GM19043 (cell line): ENCODE data around the gene CCDC88C.
"Not testable (repeated sequence)": the region's sequence is repeated elsewhere in the genome, so short reads cannot be mapped to it uniquely, and the experiment has no call there.

ENCODE experiments used
- ATAC-seq: cut with Tn5 transposase; IDR thresholded peaks from one replicate; pipeline ENCODE4 v1.9.1; 2021; ENCODE audit warnings: low read depth; ENCODE audit not compliant: unreplicated experiment

Gene CCDC88C

DNA sequence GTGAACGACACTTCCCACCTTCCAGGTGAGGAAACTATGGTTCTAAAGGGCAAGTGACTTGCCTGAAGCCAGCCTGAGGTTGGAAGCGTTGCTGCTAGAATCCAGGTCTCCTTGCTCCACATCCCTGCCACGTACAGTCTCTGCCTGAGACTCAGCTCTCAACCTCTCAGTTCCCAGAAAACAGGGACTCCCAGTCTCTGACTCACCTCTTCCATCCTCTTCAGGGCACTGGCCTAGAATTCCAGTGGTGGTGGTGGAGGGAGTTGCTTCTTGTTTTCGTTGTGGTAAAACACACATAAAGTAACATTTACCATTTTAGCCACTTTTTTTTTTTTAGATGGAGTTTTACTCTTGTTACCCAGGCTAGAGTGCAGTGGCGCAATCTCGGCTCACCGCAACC lies 180.4 kb downstream of the CCDC88C start:
- ATAC-seq: no peak

DNA sequence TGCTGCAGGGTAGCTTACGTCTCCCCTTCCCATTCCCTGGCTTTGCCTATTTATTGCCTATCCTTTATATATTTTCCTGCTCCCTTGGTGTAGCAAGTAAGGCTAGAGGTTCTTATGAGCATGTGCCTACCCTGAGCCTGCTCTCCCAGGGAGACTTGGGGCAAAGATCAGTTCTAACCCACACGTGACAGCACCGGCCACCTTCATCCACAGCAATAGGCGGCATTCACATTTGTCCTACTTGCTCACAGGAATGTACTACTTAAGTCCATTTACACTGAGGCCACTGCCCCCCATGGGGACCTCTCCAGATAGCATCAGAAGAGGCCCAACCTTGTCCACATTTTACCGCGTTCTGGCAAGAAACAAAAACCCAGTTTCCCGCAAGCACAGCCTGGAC lies 181.8 kb downstream of the CCDC88C start:
- no peak for ATAC-seq

DNA sequence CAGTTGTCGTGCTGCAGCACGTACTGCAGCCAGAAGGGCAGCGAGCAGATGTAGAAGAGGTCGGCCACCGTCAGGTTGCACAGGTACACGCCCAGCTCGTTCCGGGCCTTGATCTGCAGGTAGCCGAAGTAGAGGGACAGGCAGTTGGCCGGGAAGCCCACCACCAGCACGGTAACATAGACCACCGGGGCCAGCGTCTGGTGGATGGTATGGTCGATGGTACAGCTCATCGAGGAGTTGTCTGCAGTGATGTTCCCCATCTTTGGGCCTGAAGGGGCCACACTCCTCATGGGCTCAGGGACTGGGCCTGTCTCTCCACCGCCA lies 182.9 kb downstream of the CCDC88C start:
- ATAC-seq: no peak

DNA sequence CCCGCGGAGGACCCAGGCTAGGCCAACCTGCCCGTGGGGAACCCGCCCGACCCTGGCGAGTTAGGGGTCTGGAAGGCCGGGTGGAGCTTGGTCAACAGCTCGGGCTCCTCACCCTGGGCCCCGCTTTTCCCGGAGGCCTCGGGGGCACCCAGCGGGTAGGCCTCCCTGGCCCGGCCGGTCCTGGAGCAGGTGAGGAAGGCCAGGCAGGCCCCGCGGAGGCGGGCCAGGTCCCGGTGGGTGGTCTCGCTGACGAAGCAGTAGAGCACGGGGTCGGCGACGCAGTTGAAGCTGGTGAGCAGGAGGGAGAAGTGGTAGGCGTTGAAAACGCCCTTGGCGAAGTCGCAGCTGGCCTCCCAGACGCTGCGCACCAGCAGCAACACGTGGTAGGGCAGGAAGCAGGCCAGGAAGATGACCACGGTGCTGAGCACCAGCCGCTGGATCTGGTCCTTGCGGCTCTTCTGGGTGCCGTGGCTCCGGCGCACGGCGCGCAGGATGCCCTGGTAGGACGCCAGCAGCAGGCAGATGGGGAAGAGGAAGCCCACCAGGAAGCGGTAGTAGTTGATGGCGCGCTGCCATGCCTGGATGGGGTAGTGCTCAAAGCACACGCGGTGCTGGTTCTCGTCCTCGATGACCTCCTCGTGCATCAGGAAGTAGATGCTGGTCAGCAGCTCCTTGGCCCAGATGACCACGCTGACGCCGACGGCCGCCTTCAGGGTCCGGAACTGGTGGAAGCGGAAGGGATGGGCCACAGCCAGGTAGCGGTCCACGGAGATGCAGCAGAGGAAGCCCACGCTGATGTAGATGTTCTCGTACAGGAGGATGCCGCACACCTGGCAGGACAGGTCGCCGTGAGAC lies 183.5 kb downstream of the CCDC88C start:
- ATAC-seq: no peak

DNA sequence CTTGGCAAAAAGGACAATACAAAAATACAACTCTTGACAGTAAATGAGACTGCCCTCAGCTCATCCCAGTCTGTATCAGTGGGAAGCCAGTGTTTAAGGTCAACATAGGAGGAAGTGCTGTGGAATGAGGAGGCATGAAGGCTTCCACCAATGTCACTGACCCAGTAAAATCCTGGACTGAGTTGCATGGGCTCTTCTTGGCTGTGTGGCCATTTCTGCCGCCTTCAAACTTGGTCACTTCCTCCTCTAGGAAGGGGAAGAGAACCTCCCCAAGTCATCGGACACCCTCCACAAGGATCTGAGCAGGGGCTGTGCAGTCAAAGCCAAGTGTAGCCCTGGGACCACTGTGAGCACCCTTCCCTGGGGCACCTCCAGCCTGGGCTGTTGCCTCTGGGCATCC lies 185.0 kb downstream of the CCDC88C start:
- ATAC-seq: no peak

DNA sequence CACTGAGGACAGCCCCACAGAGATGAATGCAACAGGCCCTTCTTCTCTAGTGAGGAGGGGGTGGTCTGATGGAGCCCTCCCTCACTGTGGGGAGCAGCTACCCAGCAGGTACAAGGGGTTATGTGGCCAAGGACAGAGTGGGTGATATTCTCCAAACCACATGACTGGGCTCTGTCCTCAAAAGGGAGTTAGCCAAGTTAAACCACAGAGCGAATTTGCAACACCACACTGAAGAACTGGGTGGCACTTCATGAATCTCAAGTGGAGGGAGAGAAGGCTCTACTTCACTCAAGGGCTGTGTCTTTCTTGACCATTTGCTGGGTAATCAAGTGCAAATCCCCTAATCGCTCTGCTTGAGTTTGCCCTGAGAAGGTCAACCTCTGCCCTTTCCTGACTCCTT lies 185.6 kb downstream of the CCDC88C start:
- no peak for ATAC-seq

DNA sequence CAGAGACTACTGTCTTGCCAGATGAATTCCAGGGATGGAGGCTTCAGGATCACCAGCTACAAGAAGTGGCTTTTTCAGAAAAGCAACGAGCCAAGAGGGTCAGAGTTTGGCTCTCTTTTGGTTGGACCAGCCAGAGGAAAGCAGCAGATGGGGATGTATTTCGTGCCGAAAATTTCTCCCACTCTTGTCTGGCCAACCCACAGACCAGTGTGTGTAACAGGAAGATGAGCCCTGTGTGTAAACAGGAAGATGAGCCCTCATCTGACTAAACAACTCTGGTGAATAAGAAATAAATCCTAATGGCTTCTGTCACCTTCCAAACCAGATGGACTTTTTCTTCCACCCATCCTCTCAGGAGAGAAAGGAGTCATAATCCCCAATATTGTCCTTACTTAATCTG lies 186.2 kb downstream of the CCDC88C start:
- no peak for ATAC-seq

DNA sequence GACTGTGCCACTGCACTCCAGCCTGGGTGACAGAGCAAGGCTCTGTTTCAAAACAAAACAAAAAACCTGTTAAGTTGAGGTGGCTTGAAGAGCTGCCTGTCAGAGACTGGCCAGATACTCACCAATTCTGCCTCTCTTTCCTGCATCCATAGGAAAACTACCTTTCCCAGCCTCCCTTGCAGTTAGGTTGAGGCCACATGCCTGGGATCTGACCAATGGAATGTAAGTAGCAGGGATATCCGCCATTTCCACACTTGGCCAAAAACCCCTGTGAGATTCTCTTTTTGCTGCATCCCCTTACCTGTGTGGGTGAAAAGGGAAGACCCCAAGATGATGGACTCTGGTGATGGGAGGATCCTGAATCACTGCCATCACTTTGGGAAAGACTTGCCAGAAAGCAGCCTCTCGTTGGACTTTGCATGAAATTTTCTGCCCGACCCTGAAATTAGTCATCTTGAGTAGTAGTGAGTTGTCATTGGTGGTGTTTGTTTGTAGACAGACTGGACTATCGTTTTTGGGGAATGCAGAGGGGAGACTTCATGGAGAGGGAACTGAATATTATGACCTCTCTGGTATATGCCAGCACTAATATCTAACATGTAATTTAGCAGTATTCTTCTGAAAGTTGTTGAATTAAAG lies 187.1 kb downstream of the CCDC88C start:
- no peak for ATAC-seq

DNA sequence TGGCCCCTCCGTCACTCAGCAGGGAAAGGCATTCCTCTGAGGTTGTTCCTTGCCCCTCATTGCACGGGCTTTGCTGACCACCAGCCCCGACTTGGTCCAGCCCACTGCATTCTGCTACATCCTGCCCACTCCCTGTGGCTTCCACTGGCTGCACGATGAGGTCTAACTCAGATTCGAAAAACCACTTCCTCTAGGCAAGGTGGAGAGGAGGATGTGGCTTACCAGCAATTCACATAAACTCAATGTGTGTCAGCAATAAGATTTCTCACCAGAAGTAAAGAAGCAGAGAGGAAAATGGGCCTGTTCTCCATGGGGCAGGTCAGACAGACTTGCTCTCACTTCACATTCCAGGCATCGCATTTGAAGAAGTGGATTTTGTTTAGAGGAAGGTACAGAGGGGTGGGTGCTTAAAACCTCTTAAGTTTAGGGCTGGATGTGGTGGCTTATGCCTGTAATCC lies 187.8 kb downstream of the CCDC88C start:
- ATAC-seq: peak; percentile 68

DNA sequence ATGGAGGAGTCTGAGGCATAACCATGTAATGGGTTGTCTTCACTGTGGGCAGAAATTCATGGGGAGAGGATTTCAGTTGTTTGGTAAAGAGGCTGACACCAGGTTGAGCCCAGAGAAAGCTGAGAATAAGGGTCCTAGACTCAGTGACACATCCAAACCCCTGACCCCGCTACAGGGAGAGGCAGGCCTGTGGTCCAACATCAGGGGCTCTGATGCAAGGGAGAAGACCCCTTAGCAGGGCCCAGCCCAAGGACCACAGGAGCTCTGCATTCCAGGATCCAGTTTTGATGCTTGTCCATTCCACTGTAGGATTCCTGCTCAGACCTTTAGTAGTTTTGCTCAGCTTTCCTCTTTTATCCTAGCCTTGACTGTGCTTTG lies 188.6 kb downstream of the CCDC88C start:
- no peak for ATAC-seq

DNA sequence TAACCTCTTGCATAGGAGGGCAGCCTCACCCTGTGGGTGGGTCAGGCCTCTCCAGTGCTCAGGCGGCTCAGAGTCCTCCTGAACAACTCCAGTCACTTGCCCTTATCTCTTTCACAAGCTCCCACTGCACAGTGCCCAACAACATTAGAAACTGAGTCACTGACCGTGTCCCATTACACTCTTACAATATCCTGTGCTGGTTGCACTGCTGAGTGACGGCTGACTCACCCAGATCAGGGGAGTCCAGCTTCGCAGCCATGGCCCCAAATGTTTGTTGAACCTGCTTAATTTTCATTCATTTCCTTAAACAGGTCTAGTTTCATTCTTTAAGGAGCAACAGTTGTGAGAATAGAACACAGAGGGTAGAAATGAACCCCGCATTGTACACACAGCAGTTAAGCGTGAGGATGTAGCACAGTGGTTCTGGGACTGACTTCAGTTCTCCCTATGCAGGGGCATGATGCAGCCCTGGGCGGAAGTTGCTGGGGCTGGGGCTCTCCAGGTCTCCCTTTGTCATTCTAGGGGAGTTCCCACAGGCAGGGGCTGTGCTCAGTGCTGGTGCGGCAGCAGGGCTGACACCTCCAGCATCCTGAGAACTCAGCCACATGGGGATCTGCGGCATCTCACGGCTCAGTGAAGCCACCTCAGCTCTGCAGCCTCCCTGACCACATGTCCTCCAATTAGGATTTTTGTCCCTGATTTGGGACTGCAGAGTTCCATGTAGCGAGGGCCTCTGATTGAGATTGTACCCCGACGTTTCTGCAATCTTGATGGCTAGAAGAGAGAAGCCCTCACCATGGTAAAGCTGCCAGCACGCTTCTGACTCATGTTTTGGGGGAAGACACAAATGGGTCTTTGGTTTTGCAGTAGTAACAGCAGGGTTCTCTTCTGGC lies 189.3 kb downstream of the CCDC88C start:
- peak; percentile 80 for ATAC-seq

DNA sequence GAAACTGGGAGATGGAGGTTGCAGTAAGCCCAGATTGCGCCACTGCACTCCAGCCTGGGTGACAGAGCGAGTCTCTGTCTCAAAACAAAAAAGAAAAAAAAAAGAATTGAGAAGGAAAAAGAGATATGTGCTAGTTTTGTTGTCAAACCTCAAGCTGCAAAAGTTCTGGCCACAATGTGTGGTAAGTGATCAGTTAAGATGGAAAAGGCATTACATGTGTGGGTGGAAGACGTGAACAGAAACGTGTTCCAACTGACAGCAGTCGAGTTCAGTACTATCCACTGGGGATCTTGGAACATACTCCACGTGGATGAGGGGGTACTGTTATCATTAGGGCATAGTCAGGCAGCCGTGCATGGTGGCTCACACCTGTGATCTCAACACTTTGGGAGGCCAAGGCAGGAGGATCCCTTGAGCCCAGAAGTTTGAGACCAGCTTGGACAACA lies 190.4 kb downstream of the CCDC88C start:
- ATAC-seq: no peak

DNA sequence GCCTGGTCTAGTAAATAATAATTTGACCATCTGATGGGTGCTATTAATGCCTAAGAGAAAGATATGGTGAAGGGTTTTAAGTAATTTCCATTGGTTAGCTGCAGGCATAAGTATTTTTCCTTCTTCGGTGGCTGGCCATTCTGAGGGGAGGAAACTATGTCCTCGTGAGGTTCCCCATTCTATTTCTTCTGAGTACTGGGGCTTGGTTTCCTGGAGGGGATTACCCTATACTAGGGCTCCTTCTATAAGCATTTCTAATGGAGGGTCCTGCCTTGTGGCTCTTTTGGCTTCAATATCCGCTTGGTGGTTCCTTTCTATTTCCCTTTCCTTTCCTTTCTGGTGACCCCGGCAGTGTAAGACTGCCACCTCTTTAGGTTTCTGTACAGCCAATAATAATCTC lies 191.3 kb downstream of the CCDC88C start:
- ATAC-seq: not testable (repeated sequence)

DNA sequence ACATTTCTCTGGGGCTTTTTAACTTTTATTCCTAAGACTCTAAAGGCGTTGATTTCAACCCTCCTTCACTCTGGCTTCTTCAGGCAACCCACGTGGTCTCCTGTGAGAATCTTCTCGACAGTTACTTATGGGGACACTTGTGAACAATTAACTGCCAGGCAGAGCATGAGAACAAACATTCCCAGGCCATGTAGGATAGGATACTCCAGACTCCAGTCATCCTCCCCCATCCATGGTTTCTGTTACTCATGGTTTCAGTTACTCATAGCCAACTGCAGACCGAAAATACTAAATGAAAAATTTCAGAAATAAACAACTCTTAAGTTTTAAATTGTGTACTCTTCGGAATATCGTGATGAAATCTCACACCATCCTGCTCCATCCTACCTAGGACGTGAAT lies 192.6 kb downstream of the CCDC88C start:
- ATAC-seq: no peak

DNA sequence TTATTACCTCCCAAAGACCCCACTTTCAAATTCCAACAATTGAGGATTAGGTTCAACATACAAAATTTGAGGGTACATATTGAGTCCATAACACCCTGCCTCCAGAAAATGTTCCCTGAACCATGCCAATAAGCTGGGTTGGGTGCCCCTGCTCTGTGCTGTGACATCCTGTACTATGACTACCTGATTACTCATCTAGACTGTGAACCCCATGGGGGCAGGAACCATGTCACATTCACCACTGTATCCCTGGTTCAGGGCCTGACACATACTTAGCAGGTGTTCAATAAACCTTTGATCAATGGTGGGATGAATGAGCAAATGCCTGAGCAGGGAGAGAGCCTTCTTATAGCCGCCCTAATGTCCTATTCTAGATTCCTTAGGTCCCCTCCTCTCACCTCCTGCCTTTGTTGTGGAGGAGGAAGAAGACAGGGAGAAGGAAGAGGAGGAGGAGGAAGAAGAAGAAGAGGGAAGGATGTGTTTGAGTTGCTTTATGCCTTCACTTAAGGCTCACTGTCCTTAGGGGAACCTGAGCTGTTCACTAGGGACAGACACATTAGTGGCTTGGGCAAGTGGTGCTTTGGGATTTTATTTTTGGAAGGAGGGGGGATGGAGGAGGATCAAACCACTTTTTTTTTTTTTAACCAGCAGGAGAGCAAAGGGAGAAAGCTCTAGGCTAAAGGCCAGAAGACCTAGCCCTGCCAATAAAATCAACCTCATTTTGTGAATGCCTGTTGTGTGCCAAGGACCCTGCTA lies 194.4 kb downstream of the CCDC88C start:
- no peak for ATAC-seq
